B cell (primary cell): ENCODE results near the gene KRT5. TPM values are rescaled to one million over a fixed set of nuclear protein-coding genes. Genes with fewer than 3 reads are reported as not detected.

ENCODE experiments used
- ATAC-seq: fragments of 200-7000 bp; cut with Tn5 transposase; one replicate; pipeline ENCODE4 v1.10.0; 2021; ENCODE audit warnings: low read depth, mild to moderate bottlenecking, moderate number of reproducible peaks, moderate library complexity
- CTCF ChIA-PET: fragments of 350-600 bp; sonication (Branson Sonifier 250); formaldehyde crosslinking; loops from one replicate; lab custom pipeline; 2021; ENCODE audit warnings: antibody characterized with exemption, inconsistent platforms; lab: Charles Lee
- POLR2A ChIA-PET: fragments of 350-600 bp; sonication (Branson Sonifier 250); formaldehyde crosslinking; loops from one replicate; lab custom pipeline; 2021; ENCODE audit warnings: antibody characterized with exemption; lab: Charles Lee
- DNase-seq: peaks from one replicate; pipeline ENCODE4 v3.0.0; 2013
- H2AFZ ChIP-seq: 2 replicates; pipeline ENCODE4 v1.6.1; 2012; ENCODE audit warnings: mild to moderate bottlenecking, low read depth, low read length; ENCODE audit not compliant: insufficient read depth, poor library complexity, severe bottlenecking
- H3K27ac ChIP-seq, 2 donors: 1 replicate in 1 of 2; 2 replicates in 1 of 2; pipeline ENCODE4 v1.5.1; 2012 to 2013; ENCODE audit warnings: low read length in 2 of 2, mild to moderate bottlenecking in 2 of 2, moderate library complexity in 1 of 2
- H3K27me3 ChIP-seq, 4 experiments: fragments of 200-600 bp in 1 of 4; sonication (generic) in 1 of 4; replicated peaks in 1 of 4; 1 replicate in 2 of 4; 2 replicates in 2 of 4; pipeline versions ENCODE4 v1.6.1 to v1.7.0; 2013 to 2016; ENCODE audit warnings: low read length in 3 of 4, mild to moderate bottlenecking in 2 of 4, mixed read lengths in 1 of 4, moderate library complexity in 1 of 4; ENCODE audit not compliant: insufficient read depth in 4 of 4, control insufficient read depth in 3 of 4; ENCODE audit errors: control extremely low read depth in 1 of 4
- H3K36me3 ChIP-seq, 2 experiments: replicated peaks in 1 of 2; 1 replicate in 1 of 2; 2 replicates in 1 of 2; pipeline versions ENCODE4 v1.6.1 to v1.7.1; 2013; ENCODE audit warnings: low read length in 1 of 2; ENCODE audit not compliant: insufficient read depth in 2 of 2, control insufficient read depth in 1 of 2; ENCODE audit errors: control extremely low read depth in 1 of 2, extremely low read depth in 1 of 2
- H3K4me1 ChIP-seq, 2 donors: fragments of 200-600 bp in 1 of 2; sonication (generic) in 1 of 2; 1 replicate in 1 of 2; 2 replicates in 1 of 2; pipeline versions ENCODE4 v1.5.1 to v1.6.1; 2013 to 2017; ENCODE audit warnings: low read length in 2 of 2; ENCODE audit not compliant: control insufficient read depth in 2 of 2, insufficient read depth in 2 of 2
- H3K4me2 ChIP-seq: replicated peaks from 2 replicates; pipeline ENCODE3; 2012; ENCODE audit warnings: mild to moderate bottlenecking, low read depth, low read length; ENCODE audit not compliant: poor library complexity, severe bottlenecking
- H3K4me3 ChIP-seq, 5 experiments: fragments of 200-600 bp in 1 of 5; sonication (generic) in 1 of 5; 1 replicate in 3 of 5; 2 replicates in 2 of 5; pipeline versions ENCODE4 v1.5.1 to v1.7.0; 2011 to 2016; ENCODE audit warnings: low read length in 4 of 5, mild to moderate bottlenecking in 4 of 5, low read depth in 2 of 5, control low read depth in 1 of 5, moderate library complexity in 1 of 5; ENCODE audit not compliant: insufficient read depth in 1 of 5; ENCODE audit errors: control extremely low read depth in 1 of 5, extremely low read depth in 1 of 5
- H3K79me2 ChIP-seq: fragments of 200-600 bp; sonication (generic); one replicate; pipeline ENCODE4 v1.6.0; 2016; ENCODE audit warnings: low read length; ENCODE audit not compliant: control insufficient read depth, insufficient read depth
- H3K9ac ChIP-seq: fragments of 200-600 bp; sonication (generic); 2 replicates; pipeline ENCODE4 v1.6.1; 2017; ENCODE audit warnings: mild to moderate bottlenecking, low read length, moderate library complexity
- H3K9me3 ChIP-seq, 3 donors: one replicate each; pipeline versions ENCODE4 v1.6.1 to v1.7.1; 2013; ENCODE audit warnings: low read length in 2 of 3; ENCODE audit not compliant: control insufficient read depth in 2 of 3, insufficient read depth in 1 of 3; ENCODE audit errors: control extremely low read depth in 1 of 3
- H4K20me1 ChIP-seq: 2 replicates; pipeline ENCODE4 v1.6.0; 2012; ENCODE audit warnings: mild to moderate bottlenecking, low read length; ENCODE audit not compliant: insufficient read depth, control insufficient read depth, poor library complexity, severe bottlenecking
- H3K27ac Mint-ChIP-seq: one replicate; pipeline ENCODE4 v1.8.0; 2021; ENCODE audit warnings: mixed read lengths
- H3K27me3 Mint-ChIP-seq: one replicate; pipeline ENCODE4 v1.8.0; 2021; ENCODE audit warnings: mixed read lengths
- H3K4me1 Mint-ChIP-seq: one replicate; pipeline ENCODE4 v1.8.0; 2021; ENCODE audit warnings: mixed read lengths
- H3K4me3 Mint-ChIP-seq: one replicate; pipeline ENCODE4 v1.8.0; 2021; ENCODE audit warnings: mixed read lengths
- H3K9me3 Mint-ChIP-seq: one replicate; pipeline ENCODE4 v1.8.0; 2022; ENCODE audit warnings: mixed read lengths; ENCODE audit not compliant: insufficient read depth
- EZH2 ChIP-seq: IDR thresholded peaks from 2 replicates; pipeline ENCODE4 v1.6.1; 2012; ENCODE audit warnings: borderline replicate concordance, low read depth, mild to moderate bottlenecking, moderate library complexity, low read length; ENCODE audit not compliant: insufficient read depth, poor library complexity, severe bottlenecking
- WGBS: methylation state at CpG from one replicate; pipeline ENCODE4 v1.1.5; 2013; ENCODE audit warnings: missing lambda C conversion rate; ENCODE audit not compliant: insufficient coverage; 5-methylcytosine and 5-hydroxymethylcytosine counted together
- intact Hi-C: fragments of 100-400 bp; cut with micrococcal nuclease; formaldehyde crosslinking; loops from one replicate; pipeline ENCODE4 v1.10.0; 2022
- polyA plus RNA-seq: library from polyadenylated mRNA; depleted of rRNA; stranded (reverse); fragments of >200 nt; gene quantifications from 2 replicates; pipeline ENCODE4 v1.2.3, GENCODE V29; 2012
- total RNA-seq, 2 donors: library from RNA; stranded (reverse); fragments of 120-200 nt in 1 of 2; gene quantifications; 1 replicate in 1 of 2; 2 replicates in 1 of 2; pipeline versions ENCODE4 v1.2.3 to v1.2.4, GENCODE V29; 2013 to 2022
- TF ChIP-seq, protein P1 (sequence below): fragments of 200-600 bp; IDR thresholded peaks from one replicate; pipeline ENCODE4 v1.8.0; 2022; ENCODE audit warnings: antibody characterized with exemption, mild to moderate bottlenecking

Gene KRT5
- total and polyA plus RNA-seq, 2 donors (not counting 1 experiment from before 2014, with no cell fraction given), result not detected

GRCh38 chr12:52522346-52523011 lies 2.3 kb upstream of the KRT5 start:
- no peaks in the 10 kb centered on the region for H3K36me3 ChIP-seq
- H3K27ac ChIP-seq, result no peak overlapping the region
- no peak overlapping the region for H3K4me3 ChIP-seq
- H3K4me2 ChIP-seq, result no peak overlapping the region
- H3K9ac ChIP-seq, result no peak overlapping the region
- H4K20me1 ChIP-seq, result no peaks in the 10 kb centered on the region
- H2AFZ ChIP-seq, result no peak overlapping the region
- Mint-ChIP-seq H3K4me1 (no peaks in the 10 kb centered on the region), H3K27ac (no peak overlapping the region), H3K4me3 (no peak overlapping the region), H3K27me3 (peaks cover 3% of the 10 kb centered on the region), H3K9me3 (no peaks in the 10 kb centered on the region)
- H3K79me2 ChIP-seq, result no peaks in the 10 kb centered on the region
- TF ChIP-seq, protein P1, sequence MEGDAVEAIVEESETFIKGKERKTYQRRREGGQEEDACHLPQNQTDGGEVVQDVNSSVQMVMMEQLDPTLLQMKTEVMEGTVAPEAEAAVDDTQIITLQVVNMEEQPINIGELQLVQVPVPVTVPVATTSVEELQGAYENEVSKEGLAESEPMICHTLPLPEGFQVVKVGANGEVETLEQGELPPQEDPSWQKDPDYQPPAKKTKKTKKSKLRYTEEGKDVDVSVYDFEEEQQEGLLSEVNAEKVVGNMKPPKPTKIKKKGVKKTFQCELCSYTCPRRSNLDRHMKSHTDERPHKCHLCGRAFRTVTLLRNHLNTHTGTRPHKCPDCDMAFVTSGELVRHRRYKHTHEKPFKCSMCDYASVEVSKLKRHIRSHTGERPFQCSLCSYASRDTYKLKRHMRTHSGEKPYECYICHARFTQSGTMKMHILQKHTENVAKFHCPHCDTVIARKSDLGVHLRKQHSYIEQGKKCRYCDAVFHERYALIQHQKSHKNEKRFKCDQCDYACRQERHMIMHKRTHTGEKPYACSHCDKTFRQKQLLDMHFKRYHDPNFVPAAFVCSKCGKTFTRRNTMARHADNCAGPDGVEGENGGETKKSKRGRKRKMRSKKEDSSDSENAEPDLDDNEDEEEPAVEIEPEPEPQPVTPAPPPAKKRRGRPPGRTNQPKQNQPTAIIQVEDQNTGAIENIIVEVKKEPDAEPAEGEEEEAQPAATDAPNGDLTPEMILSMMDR, result no peak
- no peak for TF ChIP-seq EZH2
- WGBS, result 65% methylated on average over 8 of the region's 10 CpGs
- H3K4me1 ChIP-seq, result no peaks in the 10 kb centered on the region
- POLR2A ChIA-PET, result no interaction called here
- intact Hi-C loops, result no loop called here
- no peak for DNase-seq
- no peak for ATAC-seq
- no peaks in the 10 kb centered on the region for H3K9me3 ChIP-seq
- CTCF ChIA-PET, result no interaction called here
- H3K27me3 ChIP-seq, result no peaks in the 10 kb centered on the region

DNA sequence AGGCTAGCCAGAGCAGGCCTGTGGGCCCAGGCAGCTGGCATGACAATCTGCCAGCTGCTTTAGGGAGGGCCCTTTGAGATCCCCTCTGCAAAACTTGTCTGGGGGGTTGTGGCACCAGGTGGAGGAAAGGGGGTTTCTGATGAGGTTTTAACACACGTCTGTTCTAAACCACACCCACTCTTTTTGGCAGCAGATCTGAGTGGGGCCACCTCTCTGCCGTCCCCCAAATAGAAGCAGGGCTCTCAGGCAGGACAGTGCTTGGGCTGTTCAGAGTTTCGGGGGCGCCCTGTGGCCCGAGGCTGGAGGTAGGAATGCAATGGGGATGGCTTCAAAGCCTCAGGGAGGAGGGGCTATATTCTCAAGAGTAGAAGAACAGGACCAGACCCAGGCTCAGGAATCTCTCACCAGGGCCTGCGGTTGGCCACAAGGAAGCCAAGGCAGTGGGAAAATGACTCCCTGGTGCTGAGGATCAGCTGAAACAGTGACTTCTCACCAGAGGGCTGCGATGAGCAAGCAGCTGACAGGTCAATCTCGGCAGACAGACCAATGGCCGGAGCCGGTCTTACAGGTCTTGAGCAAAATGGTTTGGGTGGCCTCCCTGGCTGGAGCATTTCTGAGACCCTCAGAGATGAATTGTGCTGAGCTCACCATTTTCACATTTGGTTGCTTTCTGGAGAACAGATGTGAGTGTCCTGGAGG lies 1.5 kb upstream of the KRT5 start:
- Histone ChIP-seq H3K27ac (no peak overlapping the region), H3K27me3 (no peaks in the 10 kb centered on the region), H3K9ac (no peak overlapping the region), H3K9me3 (no peaks in the 10 kb centered on the region), H3K36me3 (no peaks in the 10 kb centered on the region), H2AFZ (no peak overlapping the region), H3K4me3 (no peak overlapping the region), H3K79me2 (no peaks in the 10 kb centered on the region), H3K4me2 (no peak overlapping the region), H4K20me1 (no peaks in the 10 kb centered on the region), H3K4me1 (no peaks in the 10 kb centered on the region)
- H3K4me3 Mint-ChIP-seq, result no peak overlapping the region
- DNase-seq (no peak), ATAC-seq (no peak)
- ChIA-PET POLR2A (no interaction called here), CTCF (no interaction called here)
- H3K27ac Mint-ChIP-seq, result no peak overlapping the region
- no peaks in the 10 kb centered on the region for H3K4me1 Mint-ChIP-seq
- TF ChIP-seq, protein P1, result no peak
- no peak for TF ChIP-seq EZH2
- intact Hi-C loops, result no loop called here
- no peaks in the 10 kb centered on the region for H3K9me3 Mint-ChIP-seq
- WGBS, result 84% methylated on average over 9 of the region's 10 CpGs
- peaks cover 3% of the 10 kb centered on the region for H3K27me3 Mint-ChIP-seq
